GM12865 (cell line): ENCODE results near the gene DSG4.
A peak's percentile ranks its signal among the peaks of the same experiment; 100 is the strongest.

Source experiments
- DNase-seq: peaks from one replicate; pipeline ENCODE4 v3.0.0; 2010; ENCODE audit warnings: low read depth
- H3K4me3 ChIP-seq: 2 replicates; pipeline ENCODE4 v1.5.1; 2011; ENCODE audit warnings: mild to moderate bottlenecking, low read depth, low read length, control low read depth
- CTCF ChIP-seq: IDR thresholded peaks from 2 replicates; pipeline ENCODE4 v1.5.1; 2011; ENCODE audit warnings: low read length, control low read depth, low read depth, inconsistent platforms; ENCODE audit not compliant: insufficient read depth; ENCODE audit errors: missing control alignments

The DSG4 gene

GRCh38 chr18:31407649-31408048 is 31.1 kb downstream of the DSG4 start:
- no peak for TF ChIP-seq CTCF
- H3K4me3 ChIP-seq: no peak overlapping the region
- DNase-seq: peak; percentile 52

- TF ChIP-seq CTCF: no peak
- DNase-seq: no peak
- no peak overlapping the region for H3K4me3 ChIP-seq
These were observed 32.7 kb downstream of the DSG4 start for GRCh38 chr18:31409276-31409675.

- TF ChIP-seq CTCF: no peak
- DNase-seq: no peak
- no peak overlapping the region for H3K4me3 ChIP-seq
These were observed 34.3 kb downstream of the DSG4 start for GRCh38 chr18:31410716-31411483.

- no peak overlapping the region for H3K4me3 ChIP-seq
- no peak for TF ChIP-seq CTCF
- no peak for DNase-seq
These were observed 36.6 kb downstream of the DSG4 start for GRCh38 chr18:31413137-31413536.

GRCh38 chr18:31417850-31418249 is 41.3 kb downstream of the DSG4 start:
- TF ChIP-seq CTCF: no peak
- H3K4me3 ChIP-seq: no peak overlapping the region
- no peak for DNase-seq

- no peak for DNase-seq
- TF ChIP-seq CTCF: no peak
- H3K4me3 ChIP-seq: no peak overlapping the region
These were observed 42.9 kb downstream of the DSG4 start for GRCh38 chr18:31419457-31419932.

GRCh38 chr18:31420032-31420431 is 43.5 kb downstream of the DSG4 start:
- H3K4me3 ChIP-seq: no peak overlapping the region
- no peak for DNase-seq
- TF ChIP-seq CTCF: no peak
